ENCODE data around the gene HFM1.
"Not testable (repeated sequence)": the region's sequence is repeated elsewhere in the genome, so short reads cannot be mapped to it uniquely, and the experiment has no call there.

Gene HFM1

GRCh38 chr1:91288843-91289553 is 115.6 kb downstream of the HFM1 start:
- not testable (repeated sequence) for H3K27ac ChIP-seq (ENCODE audit: low read depth, low read length); H3K36me3 ChIP-seq (ENCODE audit: insufficient read depth, low read length); H3K4me1 ChIP-seq (ENCODE audit: insufficient read depth, low read length); H3K9ac ChIP-seq (ENCODE audit: low read length); H3K4me3 ChIP-seq (ENCODE audit: low read depth in 1 of 2, low read length in 2 of 2); H3K27me3 ChIP-seq (ENCODE audit: control insufficient read depth in 1 of 2, insufficient read depth in 2 of 2, low read length in 2 of 2); H3K9me3 ChIP-seq (ENCODE audit: low read length)

DNA sequence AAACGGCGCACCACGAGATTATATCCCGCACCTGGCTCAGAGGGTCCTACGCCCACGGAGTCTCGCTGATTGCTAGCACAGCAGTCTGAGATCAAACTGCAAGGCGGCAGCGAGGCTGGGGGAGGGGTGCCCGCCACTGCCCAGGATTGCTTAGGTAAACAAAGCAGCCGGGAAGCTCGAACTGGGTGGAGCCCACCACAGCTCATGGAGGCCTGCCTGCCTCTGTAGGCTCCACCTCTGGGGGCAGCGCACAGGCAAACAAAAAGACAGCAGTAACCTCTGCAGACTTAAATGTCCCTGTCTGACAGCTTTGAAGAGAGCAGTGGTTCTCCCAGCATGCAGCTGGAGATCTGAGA is 117.7 kb downstream of the HFM1 start:
- not testable (repeated sequence) for H3K27ac ChIP-seq (ENCODE audit: low read depth, low read length); H3K9ac ChIP-seq (ENCODE audit: low read length)

GRCh38 chr1:91286259-91286961 is 118.2 kb downstream of the HFM1 start:
- H3K27me3 ChIP-seq (ENCODE audit: control insufficient read depth in 1 of 2, insufficient read depth in 2 of 2, low read length in 2 of 2); H3K4me3 ChIP-seq (ENCODE audit: low read depth in 1 of 2, low read length in 2 of 2); H3K9ac ChIP-seq (ENCODE audit: low read length); H3K9me3 ChIP-seq (ENCODE audit: low read length); H3K27ac ChIP-seq (ENCODE audit: low read depth, low read length); H3K36me3 ChIP-seq (ENCODE audit: insufficient read depth, low read length); H3K4me1 ChIP-seq (ENCODE audit: insufficient read depth, low read length): not testable (repeated sequence)

More for the DNA sequence above, 117.7 kb downstream of the HFM1 start:
- not testable (repeated sequence) for H3K9me3 ChIP-seq (ENCODE audit: low read length); H3K36me3 ChIP-seq (ENCODE audit: insufficient read depth, low read length); H3K27me3 ChIP-seq (ENCODE audit: control insufficient read depth in 1 of 2, insufficient read depth in 2 of 2, low read length in 2 of 2); H3K4me3 ChIP-seq (ENCODE audit: low read depth in 1 of 2, low read length in 2 of 2); H3K4me1 ChIP-seq (ENCODE audit: insufficient read depth, low read length)

DNA sequence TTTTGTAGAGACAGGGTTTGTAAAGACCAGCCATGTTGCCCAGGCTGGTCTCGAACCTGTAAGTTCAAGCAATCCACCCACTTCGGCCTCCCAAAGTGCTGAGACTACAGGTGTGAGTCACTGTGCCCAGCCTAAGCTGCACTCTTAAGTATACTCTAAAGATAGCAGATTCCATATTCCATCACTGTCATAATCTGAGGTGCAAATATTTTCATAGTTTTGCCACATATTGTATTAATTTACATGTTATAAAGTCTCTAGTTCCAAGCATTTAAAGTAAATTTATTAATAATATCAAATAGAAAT is 121.3 kb downstream of the HFM1 start:
- Histone ChIP-seq H3K9ac (ENCODE audit: low read length) (no peak overlapping the region), H3K36me3 (ENCODE audit: insufficient read depth, low read length) (no peaks in the 10 kb centered on the region), H3K27me3 (ENCODE audit: control insufficient read depth in 1 of 2, insufficient read depth in 2 of 2, low read length in 2 of 2) (no peaks in the 10 kb centered on the region), H3K4me1 (ENCODE audit: insufficient read depth, low read length) (no peaks in the 10 kb centered on the region), H3K4me3 (ENCODE audit: low read depth in 1 of 2, low read length in 2 of 2) (no peak overlapping the region), H3K27ac (ENCODE audit: low read depth, low read length) (no peak overlapping the region), H3K9me3 (ENCODE audit: low read length) (no peaks in the 10 kb centered on the region)

- Histone ChIP-seq H3K4me3 (ENCODE audit: low read depth in 1 of 2, low read length in 2 of 2) (peak overlapping the region in 1 of 2 donors; percentile 20), H3K36me3 (ENCODE audit: insufficient read depth, low read length) (no peaks in the 10 kb centered on the region), H3K27ac (ENCODE audit: low read depth, low read length) (no peak overlapping the region), H3K9ac (ENCODE audit: low read length) (no peak overlapping the region), H3K9me3 (ENCODE audit: low read length) (no peaks in the 10 kb centered on the region), H3K4me1 (ENCODE audit: insufficient read depth, low read length) (no peaks in the 10 kb centered on the region), H3K27me3 (ENCODE audit: control insufficient read depth in 1 of 2, insufficient read depth in 2 of 2, low read length in 2 of 2) (no peaks in the 10 kb centered on the region)
These were observed 121.8 kb downstream of the HFM1 start for GRCh38 chr1:91282695-91283420.

DNA sequence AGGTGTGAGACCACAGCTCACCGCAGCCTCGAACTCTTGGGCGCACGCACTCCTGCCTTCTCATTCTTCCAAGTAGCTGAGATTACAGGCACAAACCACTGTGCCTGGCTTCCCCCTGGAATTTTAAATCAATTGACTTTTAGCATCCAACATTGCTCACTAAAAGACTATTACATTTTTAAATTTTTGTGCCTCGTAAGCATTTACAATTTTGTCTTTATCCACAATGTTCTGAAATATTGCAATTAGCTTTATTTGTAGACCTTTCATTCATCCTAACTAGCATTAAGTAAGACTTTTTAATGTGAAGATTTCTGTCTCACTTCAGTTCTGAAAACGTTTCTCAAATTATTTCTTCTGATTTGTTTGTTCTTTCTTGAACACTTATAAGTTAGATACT is 122.9 kb downstream of the HFM1 start:
- H3K27ac ChIP-seq (ENCODE audit: low read depth, low read length), result no peak overlapping the region
- H3K36me3 ChIP-seq (ENCODE audit: insufficient read depth, low read length), result no peaks in the 10 kb centered on the region
- no peaks in the 10 kb centered on the region for H3K9me3 ChIP-seq (ENCODE audit: low read length)
- no peaks in the 10 kb centered on the region for H3K4me1 ChIP-seq (ENCODE audit: insufficient read depth, low read length)
- no peak overlapping the region for H3K4me3 ChIP-seq (ENCODE audit: low read depth in 1 of 2, low read length in 2 of 2)
- H3K27me3 ChIP-seq (ENCODE audit: control insufficient read depth in 1 of 2, insufficient read depth in 2 of 2, low read length in 2 of 2), result no peaks in the 10 kb centered on the region
- H3K9ac ChIP-seq (ENCODE audit: low read length), result no peak overlapping the region

DNA sequence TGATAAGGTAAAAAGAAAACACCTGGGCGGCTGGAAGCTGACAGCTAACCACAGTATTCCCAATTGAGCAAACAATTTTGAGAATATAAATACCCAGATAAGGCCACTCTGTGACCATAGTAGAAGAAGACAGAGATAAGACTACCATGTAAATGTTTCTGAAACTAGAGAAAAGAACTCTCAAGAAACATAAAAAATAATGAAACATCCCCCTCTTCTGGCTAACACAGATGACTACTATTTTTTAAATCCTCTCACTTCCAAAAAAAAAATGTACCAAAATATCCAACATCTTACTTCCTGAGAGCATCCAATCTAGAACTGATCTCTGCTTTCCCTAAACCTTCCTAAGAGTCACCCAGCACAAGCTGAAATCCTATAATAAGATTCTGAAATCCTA is 125.9 kb downstream of the HFM1 start:
- Histone ChIP-seq H3K9me3 (ENCODE audit: low read length) (no peaks in the 10 kb centered on the region), H3K4me3 (ENCODE audit: low read depth in 1 of 2, low read length in 2 of 2) (no peak overlapping the region), H3K27ac (ENCODE audit: low read depth, low read length) (no peak overlapping the region), H3K4me1 (ENCODE audit: insufficient read depth, low read length) (no peaks in the 10 kb centered on the region), H3K27me3 (ENCODE audit: control insufficient read depth in 1 of 2, insufficient read depth in 2 of 2, low read length in 2 of 2) (no peaks in the 10 kb centered on the region), H3K9ac (ENCODE audit: low read length) (no peak overlapping the region), H3K36me3 (ENCODE audit: insufficient read depth, low read length) (no peaks in the 10 kb centered on the region)

GRCh38 chr1:91273875-91274274 is 130.8 kb downstream of the HFM1 start:
- Histone ChIP-seq H3K9me3 (ENCODE audit: low read length) (no peaks in the 10 kb centered on the region), H3K9ac (ENCODE audit: low read length) (no peak overlapping the region), H3K4me1 (ENCODE audit: insufficient read depth, low read length) (no peaks in the 10 kb centered on the region), H3K27ac (ENCODE audit: low read depth, low read length) (no peak overlapping the region), H3K4me3 (ENCODE audit: low read depth in 1 of 2, low read length in 2 of 2) (no peak overlapping the region), H3K36me3 (ENCODE audit: insufficient read depth, low read length) (no peaks in the 10 kb centered on the region), H3K27me3 (ENCODE audit: control insufficient read depth in 1 of 2, insufficient read depth in 2 of 2, low read length in 2 of 2) (no peaks in the 10 kb centered on the region)

DNA sequence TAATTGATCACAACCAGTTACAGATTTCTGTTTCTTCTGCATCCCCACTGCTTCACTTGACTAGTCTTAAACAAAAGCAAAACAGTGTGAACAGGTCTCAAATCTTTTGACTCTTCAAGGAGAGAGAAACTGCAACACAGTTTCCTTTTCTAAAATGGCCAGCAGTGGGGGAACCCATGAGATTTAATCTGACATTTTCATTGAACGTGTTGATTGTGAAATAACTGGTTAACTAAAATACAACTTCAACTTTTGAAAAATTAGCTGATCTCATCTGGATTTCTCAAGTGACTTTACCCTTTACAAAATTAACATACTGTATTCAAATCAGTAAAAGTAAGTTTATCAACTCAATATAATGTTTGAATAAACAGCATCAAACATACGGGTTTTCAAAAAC is 143.0 kb downstream of the HFM1 start:
- H3K27ac ChIP-seq (ENCODE audit: low read depth, low read length), result no peak overlapping the region

DNA sequence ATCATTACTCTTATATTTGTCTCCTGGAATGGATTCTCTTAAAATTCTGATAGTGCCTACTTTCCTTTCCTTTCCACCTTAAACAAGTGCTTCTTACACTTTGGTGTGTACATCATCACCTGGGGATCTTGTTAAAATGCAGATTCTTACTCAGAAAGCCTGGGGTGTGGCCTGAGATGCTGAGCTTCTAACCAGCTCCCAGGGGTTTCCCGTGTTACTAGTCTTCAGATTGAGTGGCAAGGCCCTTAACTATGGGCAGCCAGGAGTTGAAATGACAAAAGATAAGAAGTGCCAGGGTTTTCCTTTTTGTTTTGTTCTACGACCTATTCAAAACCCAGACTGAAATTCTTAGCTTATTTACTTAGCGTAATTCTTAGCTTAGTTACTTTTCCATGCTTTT is 159.2 kb downstream of the HFM1 start:
- no peaks in the 10 kb centered on the region for H3K4me1 ChIP-seq (ENCODE audit: insufficient read depth, low read length)
- no peak overlapping the region for H3K27ac ChIP-seq (ENCODE audit: low read depth, low read length)
- no peak overlapping the region for H3K9ac ChIP-seq (ENCODE audit: low read length)
- no peaks in the 10 kb centered on the region for H3K9me3 ChIP-seq (ENCODE audit: low read length)
- no peak overlapping the region for H3K4me3 ChIP-seq (ENCODE audit: low read depth in 1 of 2, low read length in 2 of 2)
- H3K36me3 ChIP-seq (ENCODE audit: insufficient read depth, low read length), result no peaks in the 10 kb centered on the region
- H3K27me3 ChIP-seq (ENCODE audit: control insufficient read depth in 1 of 2, insufficient read depth in 2 of 2, low read length in 2 of 2), result no peaks in the 10 kb centered on the region

More for the DNA sequence above, 143.0 kb downstream of the HFM1 start:
- Histone ChIP-seq H3K4me3 (ENCODE audit: low read depth in 1 of 2, low read length in 2 of 2) (no peak overlapping the region), H3K9me3 (ENCODE audit: low read length) (no peaks in the 10 kb centered on the region), H3K27me3 (ENCODE audit: control insufficient read depth in 1 of 2, insufficient read depth in 2 of 2, low read length in 2 of 2) (no peaks in the 10 kb centered on the region), H3K9ac (ENCODE audit: low read length) (no peak overlapping the region), H3K36me3 (ENCODE audit: insufficient read depth, low read length) (no peaks in the 10 kb centered on the region), H3K4me1 (ENCODE audit: insufficient read depth, low read length) (no peaks in the 10 kb centered on the region)

DNA sequence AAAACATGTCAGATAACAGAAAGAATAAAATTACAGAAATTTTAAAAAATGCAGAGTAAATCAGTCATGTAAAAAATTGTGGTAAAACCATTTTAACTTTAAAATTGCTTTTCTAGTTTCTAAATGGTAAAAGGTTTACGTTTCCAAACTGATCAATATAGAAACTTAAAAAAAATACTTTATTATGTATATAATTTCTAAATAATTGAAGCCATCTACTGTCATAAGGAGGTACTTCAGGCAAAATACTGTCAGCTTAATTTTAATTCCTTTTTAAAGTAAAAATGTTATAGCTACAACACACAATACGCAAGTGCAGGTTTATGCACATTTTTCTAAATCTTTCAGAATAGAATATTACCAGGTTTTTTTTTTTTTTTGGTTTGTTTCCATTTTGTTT is 159.9 kb downstream of the HFM1 start:
- no peak overlapping the region for H3K27ac ChIP-seq (ENCODE audit: low read depth, low read length)
- no peaks in the 10 kb centered on the region for H3K36me3 ChIP-seq (ENCODE audit: insufficient read depth, low read length)
- no peak overlapping the region for H3K9ac ChIP-seq (ENCODE audit: low read length)
- H3K4me1 ChIP-seq (ENCODE audit: insufficient read depth, low read length), result no peaks in the 10 kb centered on the region
- H3K27me3 ChIP-seq (ENCODE audit: control insufficient read depth in 1 of 2, insufficient read depth in 2 of 2, low read length in 2 of 2), result no peaks in the 10 kb centered on the region
- H3K4me3 ChIP-seq (ENCODE audit: low read depth in 1 of 2, low read length in 2 of 2), result no peak overlapping the region
- H3K9me3 ChIP-seq (ENCODE audit: low read length), result no peaks in the 10 kb centered on the region

GRCh38 chr1:91243171-91243570 is 161.5 kb downstream of the HFM1 start:
- Histone ChIP-seq H3K27me3 (ENCODE audit: control insufficient read depth in 1 of 2, insufficient read depth in 2 of 2, low read length in 2 of 2) (no peaks in the 10 kb centered on the region), H3K9me3 (ENCODE audit: low read length) (no peaks in the 10 kb centered on the region), H3K9ac (ENCODE audit: low read length) (no peak overlapping the region), H3K4me1 (ENCODE audit: insufficient read depth, low read length) (no peaks in the 10 kb centered on the region), H3K36me3 (ENCODE audit: insufficient read depth, low read length) (no peaks in the 10 kb centered on the region), H3K4me3 (ENCODE audit: low read depth in 1 of 2, low read length in 2 of 2) (no peak overlapping the region), H3K27ac (ENCODE audit: low read depth, low read length) (no peak overlapping the region)
